HG02588 (cell line): ENCODE measurements around the gene TMSB10.
"Not testable (repeated sequence)": the region's sequence is repeated elsewhere in the genome, so short reads cannot be mapped to it uniquely, and the experiment has no call there.

ENCODE experiments used
- ATAC-seq: cut with Tn5 transposase; IDR thresholded peaks from one replicate; pipeline ENCODE4 v1.9.1; 2021; ENCODE audit warnings: mild to moderate bottlenecking, moderate library complexity; ENCODE audit not compliant: unreplicated experiment

The TMSB10 gene

DNA sequence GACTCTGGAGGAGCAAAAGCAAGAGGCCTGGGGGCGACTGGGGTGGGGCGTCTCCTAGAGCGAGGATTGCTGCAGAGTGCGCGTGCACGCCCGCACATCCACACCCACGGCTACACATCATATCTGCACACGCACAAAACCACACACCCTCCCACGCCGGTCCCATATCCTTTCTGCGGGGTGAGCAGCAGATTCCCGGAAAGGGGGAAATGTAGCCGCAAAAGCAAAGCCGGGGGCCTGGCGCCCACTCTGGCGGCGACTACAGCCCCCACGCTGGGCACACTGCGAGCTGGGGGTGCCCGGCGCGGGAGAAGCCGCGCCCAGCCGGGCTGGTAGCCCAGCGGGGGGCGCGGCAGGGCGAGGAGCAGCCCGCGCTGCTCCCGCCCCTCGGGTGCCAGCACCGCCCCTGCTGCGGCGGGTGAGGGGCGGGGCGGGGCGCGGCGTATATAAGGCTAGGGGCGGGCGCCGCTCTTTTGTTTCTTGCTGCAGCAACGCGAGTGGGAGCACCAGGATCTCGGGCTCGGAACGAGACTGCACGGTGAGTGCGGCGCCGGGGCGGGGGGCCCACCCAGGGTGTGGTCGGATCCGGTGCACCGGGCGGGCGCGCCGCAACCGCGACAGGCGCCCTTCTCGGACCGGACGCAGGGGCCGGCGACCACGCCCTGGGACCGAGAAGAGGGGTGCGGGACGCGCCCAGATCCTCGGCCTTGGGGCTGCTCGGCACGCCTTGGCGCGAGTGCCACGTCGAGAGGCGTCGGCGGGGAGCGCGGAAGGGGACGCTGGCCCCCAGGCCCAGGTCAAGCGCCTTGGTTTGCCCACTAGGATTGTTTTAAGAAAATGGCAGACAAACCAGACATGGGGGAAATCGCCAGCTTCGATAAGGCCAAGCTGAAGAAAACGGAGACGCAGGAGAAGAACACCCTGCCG, at the start of gene TMSB10:
Gene TMSB10 (plus strand): TSS at position 476 of the 927 bp plus-strand sequence.
- ATAC-seq = peak; percentile 66

DNA sequence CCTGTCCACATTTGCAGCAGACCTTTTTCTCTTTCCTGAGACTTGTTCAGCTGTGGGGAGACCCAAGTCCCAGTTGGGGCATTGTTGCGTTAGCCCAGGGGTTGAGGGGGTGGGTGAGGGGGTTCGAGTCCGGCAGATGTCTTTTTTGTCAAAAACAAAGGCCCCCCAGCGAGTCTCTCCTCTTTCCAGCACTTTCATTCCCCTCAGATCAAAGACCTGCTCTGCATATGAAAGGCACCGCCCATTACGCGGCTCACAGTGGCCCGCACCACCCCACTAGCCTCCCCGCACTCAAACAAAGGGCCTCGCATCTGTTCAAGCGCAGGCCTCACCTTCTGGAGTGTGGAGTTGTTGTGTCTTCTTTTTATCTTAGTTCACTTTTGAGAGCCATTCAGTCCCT, 49.7 kb upstream of the TMSB10 start:
- ATAC-seq = no peak

DNA sequence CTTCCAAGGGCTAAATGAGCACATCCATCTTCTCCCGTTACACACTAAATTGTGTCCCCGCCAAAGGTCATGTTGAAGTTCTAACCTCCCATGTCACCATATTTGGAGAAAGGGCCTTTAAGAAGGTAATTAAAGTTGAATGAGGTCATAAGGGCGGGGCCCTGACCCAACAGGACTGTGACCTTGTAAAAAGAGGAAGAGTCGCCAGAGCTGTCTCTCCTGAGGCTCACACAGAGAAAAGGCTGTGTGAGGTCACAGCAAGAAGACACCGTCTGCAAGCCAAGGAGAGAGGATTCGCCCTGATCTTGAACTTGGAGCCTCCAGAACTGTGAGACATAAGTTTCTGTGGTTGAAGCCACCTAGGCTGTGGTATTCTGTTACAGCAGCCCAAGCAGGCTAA, 48.7 kb upstream of the TMSB10 start:
- ATAC-seq = no peak

- no peak for ATAC-seq
These were observed 47.9 kb upstream of the TMSB10 start for GRCh38 chr2:84857566-84857965.

GRCh38 chr2:84858123-84858522, 47.3 kb upstream of the TMSB10 start:
- no peak for ATAC-seq

DNA sequence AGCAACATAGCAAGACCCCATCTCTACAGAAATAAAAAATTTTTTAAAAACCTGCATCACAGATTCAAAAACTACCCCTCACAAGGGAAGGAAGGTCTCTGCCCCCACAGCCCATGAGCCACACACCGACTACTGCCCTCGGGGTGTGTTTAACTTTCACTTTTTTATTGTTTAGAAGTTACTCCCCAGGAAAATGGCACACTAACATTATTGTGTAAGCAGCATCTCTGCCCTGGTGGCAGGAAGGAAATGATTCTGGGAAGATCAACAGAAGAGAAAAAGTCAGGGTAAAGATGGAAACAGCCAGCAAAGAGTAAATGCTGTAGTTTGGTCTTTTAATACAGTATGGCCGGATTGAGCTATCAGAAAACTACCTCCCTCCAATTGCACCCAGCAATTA, 46.5 kb upstream of the TMSB10 start:
- no peak for ATAC-seq

GRCh38 chr2:84861539-84861938, 43.9 kb upstream of the TMSB10 start:
- ATAC-seq = no peak

- ATAC-seq = no peak
These were observed 43.5 kb upstream of the TMSB10 start for GRCh38 chr2:84862006-84862405.

DNA sequence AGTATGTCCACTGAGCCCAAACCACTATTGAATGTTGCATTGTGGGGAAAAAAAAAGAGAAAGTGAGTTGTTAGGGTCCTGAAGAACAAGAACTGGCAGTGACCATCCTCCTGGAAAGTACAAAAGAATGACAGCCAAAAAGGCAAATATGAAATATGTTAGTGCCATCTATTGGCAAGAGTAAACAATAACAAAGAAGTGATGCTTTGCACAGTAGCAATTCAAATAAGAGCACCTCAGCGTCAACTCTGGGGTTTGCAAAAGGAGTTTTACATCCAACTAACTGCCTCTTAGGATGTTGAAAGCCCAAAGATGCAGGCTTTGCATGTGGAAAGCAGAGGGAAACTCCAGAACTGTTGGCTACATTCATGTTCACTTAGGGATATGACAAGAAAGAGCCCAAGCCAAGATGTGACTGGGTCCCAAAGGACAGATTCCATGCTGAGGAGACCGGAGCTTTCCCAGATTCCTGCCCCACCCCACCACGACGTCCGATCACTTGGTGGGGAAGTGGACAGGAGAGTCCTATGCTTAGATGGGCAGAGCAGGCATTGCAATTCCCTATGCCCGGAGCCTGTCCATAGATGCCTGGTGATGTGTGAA, 40.2 kb upstream of the TMSB10 start:
- ATAC-seq = peak; percentile 67

DNA sequence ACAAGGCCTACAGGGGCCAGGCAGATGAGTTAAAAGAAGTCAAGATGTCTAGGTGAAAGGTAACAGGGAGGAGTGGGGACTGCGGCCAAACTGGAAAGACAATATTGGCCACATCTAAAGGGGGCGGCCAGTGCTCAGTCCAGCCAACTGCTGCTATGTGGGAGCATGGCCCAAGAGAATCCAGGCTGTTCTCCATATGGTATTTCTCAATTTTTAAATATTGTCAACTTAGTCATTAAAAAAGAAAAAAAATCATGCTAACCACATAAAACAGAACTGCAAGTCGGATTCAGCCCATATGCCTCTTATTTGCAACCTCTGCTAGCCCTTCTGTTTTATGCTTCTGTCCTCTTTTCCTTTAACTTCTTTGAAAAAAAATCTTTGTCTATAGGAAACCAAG, 39.3 kb upstream of the TMSB10 start:
- no peak for ATAC-seq

GRCh38 chr2:84868327-84868726, 37.1 kb upstream of the TMSB10 start:
- ATAC-seq = not testable (repeated sequence)

DNA sequence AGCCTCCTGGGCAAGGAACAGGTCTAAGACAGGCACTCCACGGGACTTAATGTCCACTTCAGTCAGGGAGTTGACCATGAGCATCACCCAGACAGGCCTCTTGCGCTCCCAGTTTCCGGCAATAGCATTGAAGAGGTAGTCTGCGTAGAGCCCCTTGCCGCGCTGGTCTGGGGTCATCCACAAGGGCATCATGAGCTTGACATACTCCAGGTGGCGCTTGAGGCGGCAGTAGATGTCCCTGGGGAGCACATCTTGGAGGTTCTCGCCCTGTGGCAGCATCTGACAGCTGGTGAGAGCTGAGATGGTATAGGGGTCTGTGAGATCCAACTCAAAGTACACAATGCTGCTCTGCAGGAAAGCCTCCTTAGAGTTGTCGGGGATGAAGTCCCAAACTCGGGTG, 35.1 kb upstream of the TMSB10 start:
- no peak for ATAC-seq

- not testable (repeated sequence) for ATAC-seq
These were observed 32.8 kb upstream of the TMSB10 start for GRCh38 chr2:84872691-84873090.

DNA sequence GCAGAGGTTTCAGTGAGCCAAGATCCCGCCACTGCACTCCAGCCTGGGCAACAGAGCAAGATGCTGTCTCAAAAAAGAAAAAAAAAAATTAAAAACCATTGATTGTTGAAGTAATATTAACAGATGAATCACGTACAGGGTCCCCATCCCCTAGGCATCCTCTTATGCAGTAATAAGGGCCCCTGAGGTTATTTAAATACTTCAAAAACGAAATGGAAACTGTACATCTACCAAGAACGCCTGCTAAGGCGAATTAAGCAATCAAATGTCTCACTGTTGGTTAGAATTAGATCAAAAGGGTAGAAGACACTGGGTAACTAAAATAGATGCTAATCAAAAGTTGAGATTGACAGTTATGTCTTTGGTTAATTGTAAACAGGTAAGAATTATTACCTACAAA, 32.1 kb upstream of the TMSB10 start:
- no peak for ATAC-seq

GRCh38 chr2:84874381-84875212, 30.9 kb upstream of the TMSB10 start:
- ATAC-seq = no peak

DNA sequence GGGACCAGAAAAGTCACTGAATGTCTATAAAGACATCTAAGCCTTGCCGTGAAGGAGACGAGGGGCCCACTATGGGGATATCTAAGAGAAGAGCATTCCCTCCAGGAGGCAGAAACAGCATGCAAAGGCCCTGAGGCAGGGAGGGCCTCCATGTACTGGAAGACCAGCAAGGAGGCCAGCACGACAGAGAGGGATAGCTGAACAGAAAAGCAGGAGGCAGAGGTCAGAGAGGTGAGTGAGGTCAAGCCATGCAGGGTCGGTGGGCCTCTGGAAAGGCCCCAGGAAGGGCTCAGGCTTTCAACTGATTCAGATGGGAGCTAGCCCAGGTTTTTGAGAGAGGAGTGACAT, 30.3 kb upstream of the TMSB10 start:
- ATAC-seq = no peak

DNA sequence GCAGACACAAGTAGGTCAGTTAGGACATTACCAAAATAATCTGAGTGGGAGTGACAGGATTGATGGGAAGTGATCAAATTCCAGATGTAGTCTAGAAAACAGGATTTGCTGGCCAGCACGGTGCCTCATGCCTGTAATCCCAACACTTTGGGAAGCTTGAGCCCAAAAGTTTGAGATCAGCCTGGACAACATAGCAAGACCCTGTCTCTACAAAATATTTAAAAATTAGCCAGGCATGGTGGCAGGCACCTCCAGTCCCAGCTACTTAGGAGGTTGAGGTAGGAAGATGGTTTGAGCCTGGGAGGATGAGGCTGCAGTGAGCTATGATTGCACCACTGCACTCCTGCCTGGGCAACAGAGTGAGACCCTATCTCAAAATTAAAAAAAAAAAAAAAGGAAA, 29.8 kb upstream of the TMSB10 start:
- ATAC-seq = not testable (repeated sequence)

GRCh38 chr2:84876369-84876768, 29.1 kb upstream of the TMSB10 start:
- ATAC-seq = no peak

DNA sequence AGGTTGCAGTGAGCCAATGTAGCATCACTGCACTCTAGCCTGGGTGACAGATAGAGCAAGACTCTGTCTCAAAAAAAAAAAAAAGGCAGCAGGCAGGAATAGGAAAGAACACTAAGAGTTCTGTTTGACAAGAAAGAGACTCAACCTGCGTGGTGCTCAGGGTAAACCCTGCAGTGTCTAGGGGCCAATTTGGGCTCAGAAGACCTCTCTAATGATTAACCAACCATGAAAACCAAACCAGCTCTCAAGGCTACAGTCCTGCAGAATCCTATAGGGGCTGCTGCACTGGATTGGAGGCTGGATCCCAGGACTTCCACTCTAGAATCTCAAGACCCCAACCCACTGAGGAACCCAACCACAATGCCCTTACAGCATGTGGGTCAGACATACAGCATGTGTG, 27.0 kb upstream of the TMSB10 start:
- ATAC-seq = no peak

DNA sequence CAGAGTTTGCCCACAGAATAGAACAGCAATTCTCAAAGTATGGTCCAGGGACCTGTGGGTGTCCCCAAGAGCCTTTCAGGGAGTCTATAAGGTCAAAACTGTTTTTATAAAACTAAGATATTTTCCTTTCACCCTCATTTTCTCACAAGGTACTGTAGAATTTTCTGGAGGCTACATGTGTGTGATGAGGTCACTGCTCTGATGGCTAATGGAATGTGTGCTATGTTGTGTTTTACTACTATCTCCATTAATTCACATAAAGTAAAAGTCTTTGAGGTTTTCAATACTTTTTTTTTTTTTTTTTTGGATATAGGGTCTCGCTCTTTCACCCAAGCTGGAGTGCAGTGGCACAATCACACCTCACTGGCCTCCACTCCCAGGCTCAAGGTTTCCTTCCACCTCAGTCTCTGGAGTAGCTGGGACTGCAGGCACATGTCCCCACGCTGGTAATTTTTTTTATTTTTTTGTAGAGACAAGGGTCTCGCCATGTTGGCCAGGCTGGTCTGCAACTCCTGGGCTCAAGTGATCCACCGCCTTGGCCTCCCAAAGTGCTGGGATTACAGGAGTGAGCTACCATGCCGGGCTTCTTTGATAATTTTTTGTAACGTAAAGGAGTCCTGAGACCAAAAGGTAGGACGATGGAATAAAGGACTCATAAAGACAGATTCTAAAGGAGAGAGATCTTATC, 26.4 kb upstream of the TMSB10 start:
- ATAC-seq = no peak
